Activated CD8-positive, alpha-beta T cell treated with anti-CD3 and anti-CD28 coated beads for 36 hours (primary cell): ENCODE measurements around the gene KLK15. TPM values are rescaled to one million over a fixed set of nuclear protein-coding genes. Genes with fewer than 3 reads are reported as not detected.

Source experiments
- ATAC-seq: fragments of 200-7000 bp; cut with Tn5 transposase; one replicate; pipeline ENCODE4 v1.10.0; 2021; ENCODE audit warnings: mild to moderate bottlenecking, moderate library complexity
- CTCF ChIA-PET: fragments of 350-600 bp; sonication (Branson Sonifier 250); formaldehyde crosslinking; loops from one replicate; lab custom pipeline; 2021; ENCODE audit warnings: antibody characterized with exemption; lab: Charles Lee
- POLR2A ChIA-PET: fragments of 350-600 bp; sonication (Branson Sonifier 250); formaldehyde crosslinking; loops from one replicate; lab custom pipeline; 2021; ENCODE audit warnings: antibody characterized with exemption; lab: Charles Lee
- DNase-seq: peaks from one replicate; pipeline ENCODE4 v3.0.0-alpha.2; 2020
- H3K27ac Mint-ChIP-seq: one replicate; pipeline ENCODE4 v1.8.0; 2021; ENCODE audit warnings: mild to moderate bottlenecking, mixed read lengths
- H3K27me3 Mint-ChIP-seq: one replicate; pipeline ENCODE4 v1.8.0; 2021; ENCODE audit warnings: mixed read lengths
- H3K36me3 Mint-ChIP-seq: one replicate; pipeline ENCODE4 v1.8.0; 2021; ENCODE audit warnings: low read depth, mixed read lengths
- H3K4me1 Mint-ChIP-seq: one replicate; pipeline ENCODE4 v1.8.0; 2021; ENCODE audit warnings: low read depth, mixed read lengths
- H3K4me3 Mint-ChIP-seq: one replicate; pipeline ENCODE4 v1.8.0; 2021; ENCODE audit warnings: mild to moderate bottlenecking, moderate library complexity, mixed read lengths
- H3K9me3 Mint-ChIP-seq: one replicate; pipeline ENCODE4 v1.8.0; 2021; ENCODE audit warnings: mixed read lengths
- intact Hi-C: fragments of 100-400 bp; cut with micrococcal nuclease; formaldehyde crosslinking; loops from one replicate; pipeline ENCODE4 v1.10.0; 2022
- total RNA-seq, 2 experiments: library from RNA; stranded (reverse); gene quantifications; one replicate each; pipeline ENCODE4 v1.2.3, GENCODE V29; 2021
- TF ChIP-seq, protein P1 (sequence below): fragments of 200-600 bp; IDR thresholded peaks from one replicate; pipeline ENCODE4 v1.8.0; 2022; ENCODE audit warnings: antibody characterized with exemption, mild to moderate bottlenecking

Gene KLK15
- total RNA-seq, 2 experiments from 2014 or later: not detected

DNA sequence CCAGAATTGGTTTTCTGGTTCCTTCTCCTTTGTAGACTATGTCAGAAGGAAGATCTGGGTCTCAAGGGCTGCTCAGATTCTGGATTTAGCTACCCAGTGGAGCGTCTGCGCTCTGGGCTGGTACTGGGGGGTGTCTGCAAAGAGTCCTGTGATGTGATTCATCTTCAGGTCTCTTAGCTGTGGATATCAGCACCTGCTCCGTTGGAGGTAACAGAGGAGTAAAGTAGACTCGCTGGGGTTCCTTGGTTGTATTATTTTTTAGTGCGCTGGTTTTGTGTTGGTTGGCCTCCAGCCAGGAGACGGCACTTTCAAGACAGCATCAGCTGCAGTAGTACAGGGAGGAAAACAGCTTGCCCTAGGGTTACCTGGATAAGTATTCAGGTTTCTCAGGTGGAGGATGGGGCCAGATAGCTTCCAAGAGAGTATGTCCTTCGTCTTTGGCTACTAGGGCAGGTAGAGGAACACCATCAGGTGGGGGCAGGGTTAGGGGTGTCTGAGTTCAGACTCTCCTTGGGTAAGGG is 10.4 kb upstream of the KLK15 start:
- peaks cover 16% of the 10 kb centered on the region for H3K27me3 Mint-ChIP-seq
- CTCF ChIA-PET: no interaction called here
- ATAC-seq (no peak), DNase-seq (no peak)
- H3K4me3 Mint-ChIP-seq: no peak overlapping the region
- H3K27ac Mint-ChIP-seq: no peak overlapping the region
- no peaks in the 10 kb centered on the region for H3K36me3 Mint-ChIP-seq
- TF ChIP-seq, protein P1, sequence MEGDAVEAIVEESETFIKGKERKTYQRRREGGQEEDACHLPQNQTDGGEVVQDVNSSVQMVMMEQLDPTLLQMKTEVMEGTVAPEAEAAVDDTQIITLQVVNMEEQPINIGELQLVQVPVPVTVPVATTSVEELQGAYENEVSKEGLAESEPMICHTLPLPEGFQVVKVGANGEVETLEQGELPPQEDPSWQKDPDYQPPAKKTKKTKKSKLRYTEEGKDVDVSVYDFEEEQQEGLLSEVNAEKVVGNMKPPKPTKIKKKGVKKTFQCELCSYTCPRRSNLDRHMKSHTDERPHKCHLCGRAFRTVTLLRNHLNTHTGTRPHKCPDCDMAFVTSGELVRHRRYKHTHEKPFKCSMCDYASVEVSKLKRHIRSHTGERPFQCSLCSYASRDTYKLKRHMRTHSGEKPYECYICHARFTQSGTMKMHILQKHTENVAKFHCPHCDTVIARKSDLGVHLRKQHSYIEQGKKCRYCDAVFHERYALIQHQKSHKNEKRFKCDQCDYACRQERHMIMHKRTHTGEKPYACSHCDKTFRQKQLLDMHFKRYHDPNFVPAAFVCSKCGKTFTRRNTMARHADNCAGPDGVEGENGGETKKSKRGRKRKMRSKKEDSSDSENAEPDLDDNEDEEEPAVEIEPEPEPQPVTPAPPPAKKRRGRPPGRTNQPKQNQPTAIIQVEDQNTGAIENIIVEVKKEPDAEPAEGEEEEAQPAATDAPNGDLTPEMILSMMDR: no peak
- intact Hi-C loops: no loop called here
- H3K4me1 Mint-ChIP-seq: no peaks in the 10 kb centered on the region
- POLR2A ChIA-PET: interaction anchor here (1.0 kb wide), 1 partner anchor 40 kb away, joined by 3 read pairs; no protein-coding TSS in a partner anchor
- peaks cover 13% of the 10 kb centered on the region for H3K9me3 Mint-ChIP-seq

DNA sequence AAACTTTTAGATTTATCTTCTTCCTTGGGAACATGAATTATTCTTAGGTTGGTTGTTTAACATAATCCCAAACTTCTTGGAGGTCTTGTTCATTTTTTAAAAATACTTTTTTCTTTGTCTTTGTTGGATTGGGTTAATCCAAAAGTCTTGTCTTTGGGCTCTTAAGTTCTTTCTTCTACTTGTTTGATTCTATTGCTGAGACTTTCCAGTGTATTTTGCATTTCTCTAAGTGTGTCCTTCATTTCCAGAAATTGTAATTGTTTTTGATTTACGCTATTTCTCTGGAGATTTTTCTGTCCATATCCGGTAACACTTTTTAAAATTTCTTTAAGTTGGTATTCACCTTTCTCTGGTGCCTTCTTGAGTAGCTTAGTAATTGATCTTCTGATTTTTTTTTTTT is 9.8 kb upstream of the KLK15 start:
- TF ChIP-seq, protein P1: no peak
- Mint-ChIP-seq H3K27ac (no peak overlapping the region), H3K27me3 (peaks cover 14% of the 10 kb centered on the region), H3K9me3 (peaks cover 13% of the 10 kb centered on the region), H3K36me3 (no peaks in the 10 kb centered on the region), H3K4me3 (no peak overlapping the region), H3K4me1 (peaks cover under 1% of the 10 kb centered on the region)
- ATAC-seq (no peak), DNase-seq (no peak)
- intact Hi-C loops: no loop called here
- POLR2A ChIA-PET: no interaction called here
- CTCF ChIA-PET: no interaction called here

DNA sequence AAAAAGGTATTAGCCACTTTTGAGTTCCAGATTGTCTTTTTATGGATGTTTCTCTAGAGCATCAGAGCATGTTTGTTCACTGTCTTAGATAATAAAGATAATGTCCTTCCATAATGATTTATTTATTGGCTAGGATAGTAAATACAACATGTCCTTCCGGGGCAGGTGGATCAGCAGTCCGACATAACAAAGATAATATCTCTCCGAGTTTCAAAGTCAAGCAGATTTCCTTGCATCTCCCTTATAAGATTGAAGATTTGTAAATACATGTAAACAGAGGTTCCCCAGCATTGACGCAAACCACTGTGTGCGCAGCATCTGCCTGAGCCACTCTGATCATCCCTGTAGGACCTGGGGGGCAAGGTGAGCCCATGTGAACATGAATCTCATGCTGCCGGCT is 8.8 kb upstream of the KLK15 start:
- no peak overlapping the region for H3K4me3 Mint-ChIP-seq
- peaks cover 13% of the 10 kb centered on the region for H3K9me3 Mint-ChIP-seq
- peaks cover 2% of the 10 kb centered on the region for H3K4me1 Mint-ChIP-seq
- no peak for ATAC-seq
- TF ChIP-seq, protein P1: no peak
- POLR2A ChIA-PET: no interaction called here
- CTCF ChIA-PET: no interaction called here
- peaks cover 21% of the 10 kb centered on the region for H3K27me3 Mint-ChIP-seq
- no peaks in the 10 kb centered on the region for H3K36me3 Mint-ChIP-seq
- H3K27ac Mint-ChIP-seq: no peak overlapping the region
- intact Hi-C loops: no loop called here
- DNase-seq: no peak

DNA sequence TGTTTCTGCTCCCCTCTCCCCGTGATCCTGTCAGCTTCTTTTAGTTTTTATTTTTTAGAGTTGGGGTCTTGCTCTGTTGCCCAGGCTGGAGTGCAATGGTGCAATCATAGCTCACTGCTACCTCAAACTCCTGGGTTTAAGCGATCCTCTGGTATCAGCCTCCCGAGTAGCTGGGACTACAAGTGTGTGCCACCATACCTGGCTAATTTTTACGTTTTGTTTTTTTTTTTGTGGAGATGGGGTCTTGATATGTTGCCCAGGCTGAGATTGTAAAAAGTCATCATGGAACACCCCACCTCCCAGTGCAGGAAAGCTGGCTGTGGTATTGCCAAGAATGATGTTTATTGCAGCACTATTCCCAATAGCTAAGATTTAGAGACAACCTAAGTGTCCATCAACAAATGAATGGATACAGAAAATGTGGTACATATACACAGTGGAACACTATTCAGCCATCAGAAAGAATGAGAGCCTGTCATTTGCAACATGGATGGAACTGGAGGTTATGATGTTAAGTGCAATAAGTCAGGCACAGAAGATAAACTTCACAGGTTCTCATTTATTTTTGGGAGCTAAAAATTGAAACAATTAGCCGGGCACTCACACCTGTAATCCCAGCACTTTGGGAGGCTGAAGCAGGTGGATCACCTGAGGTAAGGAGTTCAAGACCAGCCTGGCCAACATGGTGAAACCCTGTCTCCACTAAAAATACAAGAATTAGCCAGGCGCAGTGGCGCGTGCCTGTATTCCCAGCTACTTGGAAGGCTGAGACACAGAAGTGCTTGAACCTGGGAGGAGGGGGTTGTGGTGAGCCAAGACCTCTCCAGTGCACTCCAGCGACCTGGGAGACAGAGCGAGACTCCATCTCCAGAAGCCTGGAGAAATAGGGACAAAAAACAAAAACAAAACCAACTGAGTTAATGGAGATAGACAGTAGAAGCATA is 6.6 kb upstream of the KLK15 start:
- ATAC-seq: no peak
- ChIA-PET CTCF (interaction anchor here (1.5 kb wide), 1 partner anchor 83 kb away, joined by 3 read pairs; no protein-coding TSS in a partner anchor), POLR2A (interaction anchor here (1.1 kb wide), 1 partner anchor 44 kb away, joined by 4 read pairs; no protein-coding TSS in a partner anchor)
- intact Hi-C loops: no loop called here
- no peak overlapping the region for H3K27ac Mint-ChIP-seq
- H3K27me3 Mint-ChIP-seq: peaks cover 36% of the 10 kb centered on the region
- no peaks in the 10 kb centered on the region for H3K36me3 Mint-ChIP-seq
- H3K4me3 Mint-ChIP-seq: no peak overlapping the region
- TF ChIP-seq, protein P1: no peak
- H3K9me3 Mint-ChIP-seq: peaks cover 13% of the 10 kb centered on the region
- DNase-seq: no peak
- peaks cover 5% of the 10 kb centered on the region for H3K4me1 Mint-ChIP-seq

DNA sequence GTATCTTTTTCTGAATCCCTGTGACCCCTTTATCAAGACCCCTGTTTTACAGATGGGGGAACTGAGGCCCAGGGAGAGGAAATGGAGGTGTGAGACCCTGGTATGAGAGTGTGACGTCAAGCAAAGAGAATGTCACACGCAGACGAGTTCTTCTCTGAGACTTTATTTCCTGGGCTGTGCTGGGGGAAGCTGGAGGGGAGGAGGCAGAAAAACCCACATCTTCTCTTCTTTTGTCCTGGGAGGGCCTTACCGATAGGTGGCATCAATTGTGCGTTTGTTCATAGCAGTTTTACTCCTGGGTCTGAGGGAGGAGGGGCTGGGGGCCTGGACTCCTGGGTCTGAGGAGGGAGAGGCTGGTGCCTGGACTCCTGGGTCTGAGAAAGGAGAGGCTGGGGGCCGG is 4.9 kb upstream of the KLK15 start:
- TF ChIP-seq, protein P1: no peak
- ChIA-PET CTCF (interaction anchor here (1.3 kb wide), 1 partner anchor 282 kb away, joined by 4 read pairs; no protein-coding TSS in a partner anchor), POLR2A (no interaction called here)
- ATAC-seq: no peak
- Mint-ChIP-seq H3K36me3 (no peaks in the 10 kb centered on the region), H3K27ac (no peak overlapping the region), H3K9me3 (peaks cover under 1% of the 10 kb centered on the region), H3K27me3 (peaks cover 41% of the 10 kb centered on the region), H3K4me1 (peaks cover 5% of the 10 kb centered on the region), H3K4me3 (no peak overlapping the region)
- DNase-seq: no peak
- intact Hi-C loops: no loop called here
